DND-41 (cell line): ENCODE measurements around the gene ENHO.

Source experiments
- ATAC-seq: fragments of 200-7000 bp; cut with Tn5 transposase; 3 replicates; pipeline ENCODE4 v1.9.1; 2021; ENCODE audit warnings: low read depth; ENCODE audit not compliant: insufficient read depth
- DNase-seq: peaks from one replicate; pipeline ENCODE4 v3.0.0-alpha.2; 2020
- H2AFZ ChIP-seq: 2 replicates; pipeline ENCODE4 v1.6.0; 2012; ENCODE audit warnings: low read depth, low read length
- H3K27ac ChIP-seq: 2 replicates; pipeline ENCODE4 v1.5.1; 2012; ENCODE audit warnings: low read length, inconsistent platforms
- H3K27me3 ChIP-seq: fragments of 200-600 bp; sonication (generic); 2 replicates; pipeline ENCODE4 v1.6.0; 2012; ENCODE audit warnings: low read length, mild to moderate bottlenecking, inconsistent platforms; ENCODE audit not compliant: insufficient read depth, poor library complexity
- H3K36me3 ChIP-seq: 2 replicates; pipeline ENCODE4 v1.5.1; 2012; ENCODE audit warnings: low read length, inconsistent platforms; ENCODE audit not compliant: insufficient read depth
- H3K4me1 ChIP-seq: 2 replicates; pipeline ENCODE4 v1.5.1; 2012; ENCODE audit warnings: mild to moderate bottlenecking, low read length; ENCODE audit not compliant: insufficient read depth
- H3K4me2 ChIP-seq: 2 replicates; pipeline ENCODE4 v1.6.0; 2012; ENCODE audit warnings: mild to moderate bottlenecking, moderate library complexity, low read length, inconsistent platforms; ENCODE audit not compliant: insufficient read depth
- H3K4me3 ChIP-seq, 2 experiments: fragments of 200-600 bp in 1 of 2; shearing (Covaris generic) in 1 of 2; 2 replicates each; pipeline ENCODE4 v1.5.1; 2012 to 2016; ENCODE audit warnings: inconsistent platforms in 2 of 2, low read length in 2 of 2, mild to moderate bottlenecking in 2 of 2, low read depth in 1 of 2, moderate library complexity in 1 of 2
- H3K79me2 ChIP-seq: 2 replicates; pipeline ENCODE4 v1.6.0; 2012; ENCODE audit warnings: low read length, inconsistent platforms; ENCODE audit not compliant: insufficient read depth
- H3K9ac ChIP-seq: 2 replicates; pipeline ENCODE4 v1.6.0; 2012; ENCODE audit warnings: low read depth, mild to moderate bottlenecking, inconsistent platforms, low read length, moderate library complexity
- H3K9me3 ChIP-seq: 2 replicates; pipeline ENCODE4 v1.5.1; 2012; ENCODE audit warnings: low read length, moderate library complexity, mild to moderate bottlenecking, inconsistent platforms; ENCODE audit not compliant: insufficient read depth, severe bottlenecking
- H4K20me1 ChIP-seq: 2 replicates; pipeline ENCODE4 v1.6.0; 2012; ENCODE audit warnings: low read length; ENCODE audit not compliant: insufficient read depth
- EZH2 ChIP-seq: IDR thresholded peaks from 3 replicates; pipeline ENCODE4 v1.6.1; 2012; ENCODE audit warnings: borderline replicate concordance, low read depth, mild to moderate bottlenecking, moderate library complexity, low read length, inconsistent platforms; ENCODE audit not compliant: severe bottlenecking
- TF ChIP-seq, protein P1 (sequence below): IDR thresholded peaks from 2 replicates; pipeline ENCODE4 v1.5.1; 2012; ENCODE audit warnings: borderline replicate concordance, low read length, moderate library complexity, mild to moderate bottlenecking; ENCODE audit not compliant: poor library complexity, severe bottlenecking; ENCODE audit errors: extremely low read depth

Gene ENHO

GRCh38 chr9:34546834-34547827 lies 24.3 kb upstream of the ENHO start:
- Histone ChIP-seq H2AFZ (no peak overlapping the region), H3K9ac (no peak overlapping the region), H3K4me2 (no peak overlapping the region), H3K27me3 (no peaks in the 10 kb centered on the region), H3K36me3 (no peaks in the 10 kb centered on the region), H4K20me1 (no peaks in the 10 kb centered on the region), H3K79me2 (no peaks in the 10 kb centered on the region), H3K27ac (no peak overlapping the region), H3K4me3 (no peak overlapping the region), H3K4me1 (no peaks in the 10 kb centered on the region), H3K9me3 (no peaks in the 10 kb centered on the region)
- DNase-seq, result peak; percentile 36
- no peak for TF ChIP-seq EZH2
- TF ChIP-seq, protein P1, sequence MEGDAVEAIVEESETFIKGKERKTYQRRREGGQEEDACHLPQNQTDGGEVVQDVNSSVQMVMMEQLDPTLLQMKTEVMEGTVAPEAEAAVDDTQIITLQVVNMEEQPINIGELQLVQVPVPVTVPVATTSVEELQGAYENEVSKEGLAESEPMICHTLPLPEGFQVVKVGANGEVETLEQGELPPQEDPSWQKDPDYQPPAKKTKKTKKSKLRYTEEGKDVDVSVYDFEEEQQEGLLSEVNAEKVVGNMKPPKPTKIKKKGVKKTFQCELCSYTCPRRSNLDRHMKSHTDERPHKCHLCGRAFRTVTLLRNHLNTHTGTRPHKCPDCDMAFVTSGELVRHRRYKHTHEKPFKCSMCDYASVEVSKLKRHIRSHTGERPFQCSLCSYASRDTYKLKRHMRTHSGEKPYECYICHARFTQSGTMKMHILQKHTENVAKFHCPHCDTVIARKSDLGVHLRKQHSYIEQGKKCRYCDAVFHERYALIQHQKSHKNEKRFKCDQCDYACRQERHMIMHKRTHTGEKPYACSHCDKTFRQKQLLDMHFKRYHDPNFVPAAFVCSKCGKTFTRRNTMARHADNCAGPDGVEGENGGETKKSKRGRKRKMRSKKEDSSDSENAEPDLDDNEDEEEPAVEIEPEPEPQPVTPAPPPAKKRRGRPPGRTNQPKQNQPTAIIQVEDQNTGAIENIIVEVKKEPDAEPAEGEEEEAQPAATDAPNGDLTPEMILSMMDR, result peak; percentile 66
- ATAC-seq, result peak; percentile 54; the same call in 2 of the 3 replicates

GRCh38 chr9:34546102-34546833 lies 23.5 kb upstream of the ENHO start:
- H3K27ac ChIP-seq, result no peak overlapping the region
- H3K36me3 ChIP-seq, result no peaks in the 10 kb centered on the region
- no peak overlapping the region for H3K4me2 ChIP-seq
- H3K27me3 ChIP-seq, result no peaks in the 10 kb centered on the region
- DNase-seq (no peak), ATAC-seq (no peak)
- H2AFZ ChIP-seq, result no peak overlapping the region
- H3K79me2 ChIP-seq, result no peaks in the 10 kb centered on the region
- H3K4me1 ChIP-seq, result no peaks in the 10 kb centered on the region
- H3K9ac ChIP-seq, result no peak overlapping the region
- H3K4me3 ChIP-seq, result no peak overlapping the region
- TF ChIP-seq, protein P1, result no peak
- TF ChIP-seq EZH2, result no peak
- H3K9me3 ChIP-seq, result no peaks in the 10 kb centered on the region
- no peaks in the 10 kb centered on the region for H4K20me1 ChIP-seq

DNA sequence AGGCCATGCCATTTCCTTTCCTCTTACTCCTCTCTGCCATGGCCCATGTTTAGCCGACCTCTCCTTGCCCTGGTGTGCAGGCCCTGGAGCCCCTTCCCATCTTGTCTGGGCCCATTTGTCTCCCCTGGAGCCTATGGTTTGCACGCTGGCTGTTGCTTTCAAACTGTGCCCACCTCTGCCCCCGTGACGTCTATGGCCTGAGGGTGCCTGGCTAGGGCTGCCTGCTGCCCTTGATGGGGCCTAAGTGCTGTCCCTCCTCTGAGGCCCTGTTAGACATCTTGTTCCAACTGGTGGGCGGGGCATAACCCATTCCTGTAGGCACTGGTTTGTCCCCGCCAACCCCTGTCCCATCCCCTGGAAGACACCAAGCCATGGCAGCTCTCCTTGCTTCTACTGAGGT lies 22.7 kb upstream of the ENHO start:
- no peak for DNase-seq
- no peak overlapping the region for H2AFZ ChIP-seq
- TF ChIP-seq, protein P1, result no peak
- no peak for TF ChIP-seq EZH2

More for the DNA sequence above, 22.7 kb upstream of the ENHO start:
- no peaks in the 10 kb centered on the region for H4K20me1 ChIP-seq
- ATAC-seq, result no peak
- no peaks in the 10 kb centered on the region for H3K79me2 ChIP-seq
- H3K36me3 ChIP-seq, result no peaks in the 10 kb centered on the region
- H3K4me1 ChIP-seq, result no peaks in the 10 kb centered on the region
- no peaks in the 10 kb centered on the region for H3K27me3 ChIP-seq
- H3K4me3 ChIP-seq, result no peak overlapping the region
- no peaks in the 10 kb centered on the region for H3K9me3 ChIP-seq
- no peak overlapping the region for H3K27ac ChIP-seq
- H3K4me2 ChIP-seq, result no peak overlapping the region
- no peak overlapping the region for H3K9ac ChIP-seq
